WI38 (cell line): ENCODE data around the gene MAGEF1.

Experiments used
- H3K4me3 ChIP-seq: 2 replicates; pipeline ENCODE4 v1.5.1; 2011; ENCODE audit warnings: low read depth, mild to moderate bottlenecking, control low read depth, low read length
- CTCF ChIP-seq: IDR thresholded peaks from 2 replicates; pipeline ENCODE4 v1.5.1; 2012; ENCODE audit warnings: low read depth, mild to moderate bottlenecking, control low read depth, low read length

MAGEF1 gene

GRCh38 chr3:184678317-184679055 is 33.4 kb downstream of the MAGEF1 start:
- TF ChIP-seq CTCF, result no peak
- H3K4me3 ChIP-seq, result no peak overlapping the region

GRCh38 chr3:184677344-184678316 is 34.2 kb downstream of the MAGEF1 start:
- no peak overlapping the region for H3K4me3 ChIP-seq

GRCh38 chr3:184676927-184677326 is 34.9 kb downstream of the MAGEF1 start:
- TF ChIP-seq CTCF, result no peak

More at GRCh38 chr3:184677344-184678316, 34.2 kb downstream of the MAGEF1 start:
- no peak for TF ChIP-seq CTCF

GRCh38 chr3:184674626-184675025 is 37.2 kb downstream of the MAGEF1 start:
- H3K4me3 ChIP-seq, result no peak overlapping the region
- no peak for TF ChIP-seq CTCF

More at GRCh38 chr3:184676927-184677326, 34.9 kb downstream of the MAGEF1 start:
- no peak overlapping the region for H3K4me3 ChIP-seq

- TF ChIP-seq CTCF, result no peak
- H3K4me3 ChIP-seq, result no peak overlapping the region
These were observed 38.6 kb downstream of the MAGEF1 start for GRCh38 chr3:184672977-184673870.

- no peak for TF ChIP-seq CTCF
- H3K4me3 ChIP-seq, result no peak overlapping the region
These were observed 39.5 kb downstream of the MAGEF1 start for GRCh38 chr3:184672335-184672734.
